ENCODE results near the gene ANKUB1.

ANKUB1 gene

DNA sequence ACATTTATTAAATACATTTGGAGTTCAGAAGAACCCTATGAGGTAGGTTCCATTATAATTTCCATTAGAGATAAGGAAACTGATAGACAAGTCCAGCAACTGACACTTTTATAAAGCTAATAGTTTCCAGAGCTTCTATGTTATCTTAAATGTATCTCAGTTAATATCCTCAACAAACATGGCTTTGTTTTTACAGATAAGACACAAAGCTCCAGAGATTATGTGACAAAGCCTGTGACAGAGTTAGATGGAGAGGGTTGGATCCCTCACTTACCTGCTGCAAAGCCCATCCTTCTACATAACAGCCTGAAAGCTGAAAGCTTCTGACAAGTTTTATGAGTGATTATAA lies 39.6 kb downstream of the ANKUB1 start:
- DNase-seq: no peak

GRCh38 chr3:149752051-149752787 lies 40.1 kb downstream of the ANKUB1 start, which contains the start of gene COMMD2:
Gene COMMD2 (minus strand): TSS chr3:149752489. CDS start chr3:149752444, 45 bp downstream.
- DNase-seq: peak; percentile 75 to 83

DNA sequence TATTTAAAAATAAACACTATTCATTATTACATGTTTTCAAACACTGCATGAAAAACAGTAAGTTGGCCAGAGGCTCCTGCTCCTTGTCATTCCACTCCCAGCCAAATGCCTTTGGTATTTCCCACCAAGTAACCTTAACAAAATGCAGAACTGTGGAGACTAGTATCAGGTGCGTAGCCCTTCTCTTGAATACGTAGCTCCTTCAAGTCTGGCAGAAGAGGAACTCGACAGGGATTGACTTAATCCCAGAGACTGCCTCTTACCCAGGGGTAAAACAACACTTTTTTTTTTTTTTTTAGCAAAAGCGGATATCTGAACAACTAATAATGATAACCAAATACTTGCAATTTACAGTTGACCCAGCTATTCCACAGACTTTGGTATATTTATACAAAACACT lies 40.8 kb downstream of the ANKUB1 start:
- peak in 1 of 2 donors; percentile 6 for DNase-seq

- no peak for DNase-seq
Measured at GRCh38 chr3:149744606-149745005, 47.7 kb downstream of the ANKUB1 start.

DNA sequence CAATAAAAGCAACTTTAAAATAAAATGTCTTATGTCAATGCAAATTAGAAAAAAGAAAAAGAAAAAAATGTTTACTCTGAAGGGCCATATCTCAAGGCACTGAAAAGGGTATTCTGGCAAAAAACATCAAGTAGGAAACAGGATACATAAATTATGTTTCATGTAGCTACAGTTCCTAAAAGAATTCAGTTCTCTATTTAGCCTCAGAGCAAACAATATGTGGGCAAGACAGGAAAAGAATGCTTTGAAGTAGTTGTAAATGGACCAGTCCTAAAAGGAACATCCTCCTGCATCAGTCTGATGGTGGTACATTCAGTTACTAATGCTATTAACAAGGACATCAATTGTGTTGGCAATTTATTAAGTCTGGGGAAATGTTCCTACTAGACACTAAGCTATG lies 48.2 kb downstream of the ANKUB1 start:
- no peak for DNase-seq

DNA sequence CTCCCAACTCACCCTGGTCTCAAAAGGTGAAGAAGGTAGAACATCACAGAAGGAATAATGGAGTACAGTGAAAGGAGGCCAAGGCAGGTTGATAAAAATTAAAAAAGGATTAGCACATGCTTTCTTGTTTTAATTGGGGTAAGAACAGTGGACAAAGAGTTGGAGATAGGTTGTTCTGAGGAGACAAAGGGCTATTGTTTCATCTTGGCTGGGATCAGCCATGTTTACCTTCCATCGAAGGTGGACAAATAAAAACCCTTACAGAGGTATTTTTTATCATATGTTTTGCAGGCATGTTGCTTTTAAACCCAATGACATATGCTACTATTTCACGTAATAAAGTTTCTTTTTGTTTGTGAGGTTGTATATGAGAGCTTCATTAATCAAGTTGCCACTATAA lies 53.0 kb downstream of the ANKUB1 start:
- no peak for DNase-seq

GRCh38 chr3:149738876-149739275 lies 53.5 kb downstream of the ANKUB1 start:
- no peak for DNase-seq

GRCh38 chr3:149736953-149737205 lies 55.5 kb downstream of the ANKUB1 start:
- DNase-seq: no peak

- DNase-seq: no peak
Measured at GRCh38 chr3:149736175-149736952, 56.0 kb downstream of the ANKUB1 start.

GRCh38 chr3:149732234-149732633 lies 60.1 kb downstream of the ANKUB1 start:
- no peak for DNase-seq

- no peak for DNase-seq
Measured at GRCh38 chr3:149727656-149728055, 64.7 kb downstream of the ANKUB1 start.

- DNase-seq: no peak
Measured at GRCh38 chr3:149726716-149727407, 65.5 kb downstream of the ANKUB1 start.

DNA sequence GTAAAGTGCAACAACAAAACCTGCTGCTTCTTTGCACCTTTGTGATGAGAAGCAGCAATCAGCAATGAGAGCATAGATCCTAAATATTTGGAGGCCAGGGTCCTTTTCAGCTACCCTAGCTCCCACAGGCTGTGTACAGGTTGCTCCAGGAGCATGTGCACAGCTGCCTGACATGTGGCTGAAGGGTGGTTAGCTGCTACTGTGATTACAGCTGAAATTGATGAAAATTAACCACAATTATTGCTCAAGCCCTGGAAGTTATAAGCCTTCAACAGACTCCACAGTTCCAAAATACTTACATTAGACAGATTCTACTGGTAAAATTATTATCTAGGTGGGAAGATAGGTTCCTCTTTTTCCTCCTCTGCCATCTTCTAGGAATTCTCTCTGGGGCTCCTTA lies 68.6 kb downstream of the ANKUB1 start:
- DNase-seq: no peak

- no peak for DNase-seq
Measured at GRCh38 chr3:149720918-149721317, 71.4 kb downstream of the ANKUB1 start.

- DNase-seq: peak in 1 of 2 donors; percentile 40
Measured at GRCh38 chr3:149717391-149718056, 74.8 kb downstream of the ANKUB1 start.

DNA sequence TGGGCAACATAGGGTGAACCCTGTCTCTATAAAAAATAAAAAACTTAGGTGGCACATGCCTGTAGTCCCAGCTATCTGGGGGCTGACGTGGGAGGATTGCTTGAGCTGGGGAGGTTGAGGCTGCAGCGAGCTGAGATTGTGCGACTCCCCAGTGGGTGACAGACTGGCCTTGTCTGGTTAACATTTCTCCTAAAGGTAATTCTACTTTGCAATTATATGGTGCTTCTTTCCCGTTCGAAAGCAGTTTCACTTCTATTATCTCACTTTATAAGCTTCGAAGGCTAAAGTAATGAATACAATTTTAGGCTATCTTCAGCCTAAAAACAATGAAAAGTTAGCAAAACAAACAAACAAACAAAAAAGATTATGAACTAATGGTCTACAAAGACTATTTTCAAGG lies 75.4 kb downstream of the ANKUB1 start:
- DNase-seq: no peak

DNA sequence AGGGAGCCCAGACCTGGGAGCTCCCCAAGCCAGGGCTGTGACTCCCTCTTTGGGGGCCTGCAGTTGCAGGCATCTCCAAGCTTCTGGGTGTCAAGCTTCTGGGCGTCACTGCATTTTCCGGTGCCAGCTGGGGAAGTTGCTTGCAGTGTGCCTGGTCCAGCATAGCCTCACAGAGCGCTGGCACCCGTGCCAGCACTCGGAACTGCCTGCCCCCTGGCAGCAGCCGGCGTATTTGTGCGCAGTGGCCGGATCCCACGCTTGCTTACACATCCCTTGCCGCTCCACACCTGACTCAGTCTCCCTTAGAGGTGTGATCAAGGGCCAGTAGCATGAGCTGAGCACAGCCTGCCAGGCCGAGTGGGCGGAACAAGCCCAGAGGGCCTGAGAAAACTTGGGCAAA lies 77.1 kb downstream of the ANKUB1 start:
- no peak for DNase-seq

DNA sequence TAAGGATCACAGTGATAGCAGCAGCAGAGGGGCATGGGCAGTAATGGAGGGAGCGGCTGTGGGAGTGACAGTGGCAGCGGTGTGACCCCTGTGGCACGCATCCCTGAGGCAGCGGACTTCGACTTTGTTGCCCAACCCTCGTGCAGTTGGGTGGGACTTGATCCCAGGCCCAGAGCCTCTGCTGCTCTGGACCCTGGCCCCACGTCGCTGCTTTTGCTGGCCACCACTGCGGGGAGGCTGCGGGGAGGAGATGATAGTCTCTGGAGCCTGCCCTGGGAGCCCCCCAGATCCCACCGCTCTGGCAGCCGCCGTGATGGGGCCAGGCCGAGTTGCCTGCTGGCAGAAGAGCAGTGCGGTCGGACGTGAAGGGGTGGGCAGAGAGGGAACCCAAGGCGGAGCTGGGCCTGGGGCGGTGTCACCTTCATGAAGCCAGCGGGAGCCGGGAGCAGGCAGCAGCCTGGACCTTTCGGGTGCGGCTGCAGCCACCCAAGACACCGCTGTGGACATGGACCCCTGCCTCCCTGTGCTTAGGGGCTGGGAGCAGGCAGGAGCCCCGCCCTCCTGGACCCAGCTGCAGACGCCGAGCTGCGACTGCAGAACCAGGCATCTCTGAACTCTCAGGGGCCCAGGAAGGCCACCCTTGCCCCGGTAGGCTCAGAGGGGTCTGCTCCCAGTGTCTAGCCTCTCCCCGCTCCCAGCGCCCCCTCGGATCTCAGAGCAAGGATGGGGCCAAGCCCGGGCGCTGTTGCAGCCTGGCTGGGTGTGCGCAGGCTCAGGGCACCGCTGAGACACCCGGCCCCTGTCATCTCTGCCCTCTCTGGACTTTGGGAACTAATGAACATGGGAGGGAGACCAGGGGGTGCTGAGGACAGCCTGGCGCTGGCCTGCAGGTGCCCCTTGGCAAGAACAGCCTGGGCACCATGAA lies 78.4 kb downstream of the ANKUB1 start:
- DNase-seq: no peak

Measured in CD4-positive, alpha-beta T cell treated with Interferon alpha-2 for 1 hour (primary cell).